Measurements from ENCODE around the gene MED9. TPM values are rescaled to one million over a fixed set of nuclear protein-coding genes. Genes with fewer than 3 reads are reported as not detected.

MED9 gene
- total RNA-seq, 4 donors from 2014 or later = 8.3 to 14.4 (median 11.4) TPM

DNA sequence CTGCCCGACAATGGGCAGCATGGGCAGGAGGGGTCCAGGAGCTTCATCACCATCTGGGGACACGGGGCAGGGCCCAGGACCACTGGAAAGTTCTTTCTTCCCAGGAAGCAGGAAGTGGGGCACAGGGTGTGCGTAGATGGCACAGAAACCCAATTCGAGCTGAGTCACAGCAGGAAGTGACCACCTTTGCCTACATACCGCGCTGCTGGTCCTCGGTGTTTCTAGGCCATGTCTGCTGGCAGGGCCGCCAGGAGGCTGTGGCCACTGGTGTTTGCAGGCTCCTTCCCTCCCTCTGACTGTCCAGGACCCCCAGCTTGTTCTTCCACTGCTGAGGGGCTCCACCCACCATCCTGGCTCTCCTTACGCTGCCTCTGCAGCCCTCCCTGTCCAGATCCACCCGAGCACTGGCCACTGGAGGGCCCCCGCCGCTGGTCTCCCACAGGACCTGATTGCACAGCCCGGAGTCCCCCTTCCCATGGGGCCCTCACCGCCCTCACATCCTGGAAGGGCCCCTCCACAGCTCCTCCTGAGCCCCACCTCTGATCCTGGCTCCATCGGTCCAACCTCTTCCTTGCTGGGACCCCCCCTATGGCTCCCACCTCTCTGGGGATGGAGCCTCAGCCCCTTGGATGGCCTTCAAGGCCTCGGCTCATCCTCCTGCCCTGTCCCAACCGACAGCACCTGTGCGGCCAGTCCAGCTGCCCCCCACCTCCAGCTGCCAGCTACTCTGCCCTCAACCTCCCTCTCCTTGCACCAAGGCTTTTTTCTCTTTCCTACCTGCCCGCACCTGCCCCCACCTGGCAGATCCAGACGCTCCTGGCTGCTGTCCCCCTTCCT is 33.9 kb downstream of the MED9 start:
- H3K27ac ChIP-seq (replicated peaks in 1 of 4) = no peak overlapping the region
- peaks cover 0 to 4% (median 0%) of the 10 kb centered on the region in 4 donors for H3K4me1 ChIP-seq
- intact Hi-C loops (cut with DNase I) = no loop called here
- no peak for TF ChIP-seq EP300 (IDR thresholded peaks at IDR 0.05)
- WGBS = 90% methylated on average over 18 of the region's 20 CpGs
- H3K27me3 ChIP-seq = no peaks in the 10 kb centered on the region
- no peak for DNase-seq (ENCODE audit: extremely low spot score)
- H3K9me3 ChIP-seq = no peaks in the 10 kb centered on the region
- H3K36me3 ChIP-seq = peaks cover 0 to 6% (median 2%) of the 10 kb centered on the region in 4 donors
- H3K4me3 ChIP-seq = no peak overlapping the region

DNA sequence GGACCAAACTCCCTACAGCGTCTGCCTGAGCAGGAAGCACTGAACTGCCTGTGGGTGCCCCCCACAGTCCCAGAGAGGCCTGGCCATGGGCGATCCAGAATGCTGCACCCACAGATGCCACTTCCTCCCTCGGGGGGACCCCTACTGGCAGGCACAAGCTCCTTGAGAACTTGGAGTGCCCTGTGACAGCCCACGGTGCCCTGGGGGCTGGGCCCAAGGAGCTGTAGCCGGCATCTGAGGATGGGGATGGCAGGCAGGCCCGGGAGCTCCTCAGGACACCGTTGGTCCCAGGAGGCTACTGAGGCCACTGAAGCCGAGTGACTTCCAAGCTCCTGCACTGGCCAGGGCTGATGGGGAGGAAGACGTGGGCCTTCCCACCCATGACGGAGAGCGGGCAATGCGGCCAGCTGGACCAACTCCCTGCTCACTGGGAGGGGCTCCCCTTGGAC is 34.5 kb downstream of the MED9 start:
- DNase-seq (ENCODE audit: extremely low spot score) = no peak
- intact Hi-C loops (cut with DNase I) = no loop called here
- WGBS = 75% methylated on average over 7 of the region's 12 CpGs
- Histone ChIP-seq H3K27me3 (no peaks in the 10 kb centered on the region), H3K27ac (replicated peaks in 1 of 4) (no peak overlapping the region), H3K4me3 (no peak overlapping the region), H3K36me3 (peaks cover 0 to 6% (median 2%) of the 10 kb centered on the region in 4 donors), H3K9me3 (no peaks in the 10 kb centered on the region), H3K4me1 (peaks cover 0 to 4% (median 0%) of the 10 kb centered on the region in 4 donors)
- no peak for TF ChIP-seq POLR2A (IDR thresholded peaks at IDR 0.05; ENCODE audit: low read depth)
- no peak for TF ChIP-seq POLR2AphosphoS5 (IDR thresholded peaks at IDR 0.05)
- TF ChIP-seq EP300 (IDR thresholded peaks at IDR 0.05) = no peak
- TF ChIP-seq, protein P1, sequence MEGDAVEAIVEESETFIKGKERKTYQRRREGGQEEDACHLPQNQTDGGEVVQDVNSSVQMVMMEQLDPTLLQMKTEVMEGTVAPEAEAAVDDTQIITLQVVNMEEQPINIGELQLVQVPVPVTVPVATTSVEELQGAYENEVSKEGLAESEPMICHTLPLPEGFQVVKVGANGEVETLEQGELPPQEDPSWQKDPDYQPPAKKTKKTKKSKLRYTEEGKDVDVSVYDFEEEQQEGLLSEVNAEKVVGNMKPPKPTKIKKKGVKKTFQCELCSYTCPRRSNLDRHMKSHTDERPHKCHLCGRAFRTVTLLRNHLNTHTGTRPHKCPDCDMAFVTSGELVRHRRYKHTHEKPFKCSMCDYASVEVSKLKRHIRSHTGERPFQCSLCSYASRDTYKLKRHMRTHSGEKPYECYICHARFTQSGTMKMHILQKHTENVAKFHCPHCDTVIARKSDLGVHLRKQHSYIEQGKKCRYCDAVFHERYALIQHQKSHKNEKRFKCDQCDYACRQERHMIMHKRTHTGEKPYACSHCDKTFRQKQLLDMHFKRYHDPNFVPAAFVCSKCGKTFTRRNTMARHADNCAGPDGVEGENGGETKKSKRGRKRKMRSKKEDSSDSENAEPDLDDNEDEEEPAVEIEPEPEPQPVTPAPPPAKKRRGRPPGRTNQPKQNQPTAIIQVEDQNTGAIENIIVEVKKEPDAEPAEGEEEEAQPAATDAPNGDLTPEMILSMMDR (IDR thresholded peaks at IDR 0.05) = no peak

DNA sequence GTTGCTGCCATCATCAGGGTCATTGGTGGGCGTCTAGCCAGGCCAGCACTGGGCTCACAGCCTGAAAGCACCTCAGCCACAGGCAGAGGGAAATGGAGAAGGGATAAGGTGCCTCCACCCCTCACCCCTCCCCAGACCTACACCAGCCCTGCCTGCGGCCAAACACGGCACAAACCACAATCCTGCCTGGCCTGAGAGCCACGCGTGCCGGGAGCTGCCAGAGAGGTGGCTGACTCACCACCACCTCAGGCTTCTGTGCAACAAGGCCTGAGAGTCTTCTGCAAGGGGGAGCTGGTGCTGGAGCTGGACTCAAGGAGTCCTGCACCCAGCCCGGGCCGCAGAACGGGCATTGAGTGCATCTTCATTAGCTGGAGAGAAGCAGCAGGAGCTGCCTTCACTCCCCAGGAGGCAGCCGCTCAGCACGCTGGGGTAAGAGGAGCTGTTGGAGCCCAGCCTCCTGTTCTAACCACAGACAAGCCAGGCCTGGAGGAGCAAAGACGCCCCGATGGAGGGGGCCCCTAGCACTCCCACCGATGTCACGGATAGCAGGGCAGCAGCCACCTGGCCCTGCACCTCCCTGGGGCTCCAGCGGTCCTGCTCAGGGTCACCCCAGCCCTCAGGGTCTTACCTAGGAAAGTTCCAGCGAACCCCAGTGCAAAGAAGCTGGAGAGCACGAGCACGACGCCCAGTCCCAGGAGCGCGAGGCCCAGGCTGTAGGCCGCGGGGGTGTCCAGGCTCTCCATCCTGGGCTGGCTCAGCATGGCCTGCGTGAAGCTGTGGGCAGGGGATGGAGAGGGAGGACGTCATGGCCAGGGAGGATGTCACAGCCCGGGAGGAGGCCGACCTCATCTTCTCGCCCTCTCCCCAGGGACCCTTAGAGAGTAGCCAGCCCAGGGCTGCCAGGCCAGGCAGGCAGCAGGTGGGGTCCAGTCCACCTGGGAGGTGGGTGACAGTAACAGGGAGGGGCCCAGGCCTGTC is 35.4 kb downstream of the MED9 start:
- Histone ChIP-seq H3K4me3 (no peak overlapping the region), H3K27ac (replicated peaks in 1 of 4) (no peak overlapping the region), H3K9me3 (no peaks in the 10 kb centered on the region), H3K36me3 (peaks cover 0 to 6% (median 2%) of the 10 kb centered on the region in 4 donors), H3K4me1 (no peaks in the 10 kb centered on the region), H3K27me3 (no peaks in the 10 kb centered on the region)
- intact Hi-C loops (cut with DNase I) = no loop called here
- TF ChIP-seq, protein P1 (IDR thresholded peaks at IDR 0.05) = no peak
- TF ChIP-seq POLR2A (IDR thresholded peaks at IDR 0.05; ENCODE audit: low read depth) = no peak
- TF ChIP-seq POLR2AphosphoS5 (IDR thresholded peaks at IDR 0.05) = no peak
- TF ChIP-seq EP300 (IDR thresholded peaks at IDR 0.05) = no peak
- WGBS = 73% methylated on average over 20 of the region's 29 CpGs
- no peak for DNase-seq (ENCODE audit: extremely low spot score)

DNA sequence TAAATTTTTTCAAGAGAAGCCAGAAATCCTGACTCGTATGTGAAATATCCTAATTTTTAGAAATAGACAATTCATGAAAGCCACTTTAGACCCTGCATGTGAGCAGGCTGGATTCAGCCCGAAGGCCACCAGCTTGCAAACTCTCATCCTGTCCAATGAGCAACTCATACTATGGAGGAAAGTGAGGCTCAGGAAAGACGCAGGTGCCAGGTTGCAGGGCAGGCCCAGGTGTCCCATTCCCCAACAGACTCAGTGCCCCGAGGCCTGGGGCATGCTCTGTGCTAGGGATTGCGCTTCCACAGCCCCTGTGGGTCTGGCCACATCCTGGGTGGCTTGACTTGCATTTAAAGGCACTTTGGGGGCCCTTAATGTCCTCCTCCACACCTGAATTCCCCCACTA is 36.1 kb downstream of the MED9 start:
- H3K9me3 ChIP-seq = no peaks in the 10 kb centered on the region
- no peaks in the 10 kb centered on the region for H3K27me3 ChIP-seq
- WGBS = 96% methylated on average over 4 of the region's 5 CpGs
- intact Hi-C loops (cut with DNase I) = no loop called here
- H3K27ac ChIP-seq (replicated peaks in 1 of 4) = no peak overlapping the region
- H3K36me3 ChIP-seq = peaks cover 0 to 6% (median 2%) of the 10 kb centered on the region in 4 donors
- TF ChIP-seq, protein P1 (IDR thresholded peaks at IDR 0.05) = no peak
- TF ChIP-seq POLR2A (IDR thresholded peaks at IDR 0.05; ENCODE audit: low read depth) = no peak
- TF ChIP-seq EP300 (IDR thresholded peaks at IDR 0.05) = no peak
- no peak for TF ChIP-seq POLR2AphosphoS5 (IDR thresholded peaks at IDR 0.05)
- no peak for DNase-seq (ENCODE audit: extremely low spot score)
- no peaks in the 10 kb centered on the region for H3K4me1 ChIP-seq
- H3K4me3 ChIP-seq = no peak overlapping the region

DNA sequence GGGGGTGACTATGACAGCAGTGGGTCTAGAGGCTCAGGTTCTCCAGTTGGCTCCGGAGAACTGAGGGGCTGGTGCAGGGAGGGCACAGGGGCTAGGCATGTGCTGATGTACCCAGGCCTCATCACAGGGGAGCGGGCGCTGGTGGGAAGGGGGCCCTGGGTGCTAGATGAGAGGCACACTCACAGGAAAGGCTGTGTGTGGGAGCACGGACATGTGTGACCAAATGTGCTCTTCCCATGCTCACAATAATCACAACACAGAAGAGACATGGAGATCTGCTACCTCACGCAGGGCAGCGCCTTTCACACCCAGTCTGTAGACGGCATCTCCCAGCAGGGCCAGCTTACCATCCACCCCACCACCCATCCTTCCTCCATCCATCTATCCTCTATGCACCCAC is 36.8 kb downstream of the MED9 start:
- DNase-seq (ENCODE audit: extremely low spot score) = no peak
- TF ChIP-seq POLR2A (IDR thresholded peaks at IDR 0.05; ENCODE audit: low read depth) (no peak), EP300 (IDR thresholded peaks at IDR 0.05) (no peak), POLR2AphosphoS5 (IDR thresholded peaks at IDR 0.05) (no peak)
- TF ChIP-seq, protein P1 (IDR thresholded peaks at IDR 0.05) = no peak
- WGBS = 98% methylated on average over 7 of the region's 7 CpGs
- Histone ChIP-seq H3K4me1 (no peaks in the 10 kb centered on the region), H3K4me3 (no peak overlapping the region), H3K36me3 (peaks cover 0 to 5% (median 0%) of the 10 kb centered on the region in 4 donors), H3K27me3 (no peaks in the 10 kb centered on the region), H3K27ac (replicated peaks in 1 of 4) (no peak overlapping the region), H3K9me3 (no peaks in the 10 kb centered on the region)
- intact Hi-C loops (cut with DNase I) = no loop called here

Measured in esophagus muscularis mucosa (tissue), 4 donors.